LNCAP (cell line): ENCODE data around the gene SYT1.

Experiments used
- TF ChIP-seq, protein P1 (sequence below): fragments of 450-650 bp; IDR thresholded peaks from 2 replicates; pipeline ENCODE4 v1.5.1; 2017; ENCODE audit warnings: mild to moderate bottlenecking

SYT1 gene

DNA sequence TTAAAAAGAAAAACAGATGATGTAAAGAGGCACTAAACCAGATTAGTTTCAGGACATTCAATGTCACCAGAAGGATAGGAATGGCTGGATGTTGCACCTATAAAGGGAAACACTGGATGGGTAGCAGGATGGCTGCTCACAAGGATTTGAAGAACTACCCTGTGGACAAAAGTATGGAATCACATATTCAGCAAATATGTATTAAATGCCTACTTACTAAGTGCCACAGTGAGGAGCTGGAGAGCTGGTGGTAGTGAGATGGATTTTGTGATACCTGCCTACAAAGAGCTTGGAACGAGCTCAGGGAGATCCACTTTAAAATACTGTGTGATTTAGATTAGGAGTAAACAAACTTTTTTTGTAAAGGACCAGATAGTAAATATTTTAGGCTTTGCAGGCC, 510.0 kb downstream of the SYT1 start:
- TF ChIP-seq, protein P1, sequence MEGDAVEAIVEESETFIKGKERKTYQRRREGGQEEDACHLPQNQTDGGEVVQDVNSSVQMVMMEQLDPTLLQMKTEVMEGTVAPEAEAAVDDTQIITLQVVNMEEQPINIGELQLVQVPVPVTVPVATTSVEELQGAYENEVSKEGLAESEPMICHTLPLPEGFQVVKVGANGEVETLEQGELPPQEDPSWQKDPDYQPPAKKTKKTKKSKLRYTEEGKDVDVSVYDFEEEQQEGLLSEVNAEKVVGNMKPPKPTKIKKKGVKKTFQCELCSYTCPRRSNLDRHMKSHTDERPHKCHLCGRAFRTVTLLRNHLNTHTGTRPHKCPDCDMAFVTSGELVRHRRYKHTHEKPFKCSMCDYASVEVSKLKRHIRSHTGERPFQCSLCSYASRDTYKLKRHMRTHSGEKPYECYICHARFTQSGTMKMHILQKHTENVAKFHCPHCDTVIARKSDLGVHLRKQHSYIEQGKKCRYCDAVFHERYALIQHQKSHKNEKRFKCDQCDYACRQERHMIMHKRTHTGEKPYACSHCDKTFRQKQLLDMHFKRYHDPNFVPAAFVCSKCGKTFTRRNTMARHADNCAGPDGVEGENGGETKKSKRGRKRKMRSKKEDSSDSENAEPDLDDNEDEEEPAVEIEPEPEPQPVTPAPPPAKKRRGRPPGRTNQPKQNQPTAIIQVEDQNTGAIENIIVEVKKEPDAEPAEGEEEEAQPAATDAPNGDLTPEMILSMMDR, result no peak

DNA sequence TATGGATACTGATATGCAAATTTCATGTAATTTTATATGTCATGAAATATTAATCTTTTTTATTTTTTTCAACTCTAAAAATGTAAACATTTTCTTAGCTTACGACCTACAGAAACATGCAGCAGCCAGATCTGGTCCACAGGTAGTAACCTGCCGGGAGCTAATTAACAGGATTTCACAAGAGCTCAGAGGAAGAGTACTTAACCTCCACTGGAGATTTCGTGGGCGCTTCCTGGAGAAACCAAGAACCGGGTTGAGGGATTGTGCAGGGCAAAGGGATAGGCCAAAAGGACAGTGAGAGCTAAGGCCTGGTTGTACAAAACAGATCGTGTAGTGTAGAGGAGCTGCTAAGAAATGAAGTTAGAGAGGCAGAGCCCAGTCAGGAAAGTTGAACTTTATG, 510.5 kb downstream of the SYT1 start:
- TF ChIP-seq, protein P1, result no peak

DNA sequence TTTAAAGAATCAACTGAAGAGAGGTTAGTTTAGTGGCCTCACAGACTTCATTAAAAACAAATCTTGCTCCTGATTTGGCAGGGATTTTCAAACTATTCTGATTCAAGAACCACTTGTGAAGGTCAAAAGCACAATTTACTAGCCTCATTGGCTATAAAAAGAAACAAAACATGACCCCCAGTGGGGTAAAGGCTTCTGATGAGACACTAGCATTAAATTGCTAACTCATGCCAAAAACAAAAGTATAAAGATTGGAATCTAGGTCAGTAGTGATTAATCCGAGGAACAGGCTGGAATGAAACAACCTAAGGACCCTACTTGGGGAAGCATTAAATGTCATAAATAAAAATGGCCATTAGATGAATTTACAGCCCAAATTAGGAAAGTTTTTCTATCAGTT, 513.9 kb downstream of the SYT1 start:
- TF ChIP-seq, protein P1, result no peak

DNA sequence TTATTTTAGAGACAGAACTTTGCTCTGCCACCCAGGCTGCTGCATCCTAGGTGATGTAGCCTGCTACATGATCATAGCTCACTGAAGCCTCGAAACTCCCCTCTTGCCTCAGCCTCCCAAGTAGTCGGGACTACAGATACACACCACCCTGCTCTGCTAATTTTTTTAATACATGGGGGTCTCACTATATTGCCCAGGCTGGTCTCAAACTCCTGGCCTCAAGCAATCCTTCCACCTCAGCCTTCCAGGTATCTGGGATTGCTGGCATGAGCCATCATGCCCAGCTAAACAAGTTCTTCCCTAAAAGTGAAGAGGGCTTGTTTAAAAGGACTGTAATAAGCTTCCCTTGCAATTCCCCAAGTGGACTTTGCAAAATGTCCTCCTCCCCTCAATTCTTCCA, 515.8 kb downstream of the SYT1 start:
- TF ChIP-seq, protein P1, result no peak

DNA sequence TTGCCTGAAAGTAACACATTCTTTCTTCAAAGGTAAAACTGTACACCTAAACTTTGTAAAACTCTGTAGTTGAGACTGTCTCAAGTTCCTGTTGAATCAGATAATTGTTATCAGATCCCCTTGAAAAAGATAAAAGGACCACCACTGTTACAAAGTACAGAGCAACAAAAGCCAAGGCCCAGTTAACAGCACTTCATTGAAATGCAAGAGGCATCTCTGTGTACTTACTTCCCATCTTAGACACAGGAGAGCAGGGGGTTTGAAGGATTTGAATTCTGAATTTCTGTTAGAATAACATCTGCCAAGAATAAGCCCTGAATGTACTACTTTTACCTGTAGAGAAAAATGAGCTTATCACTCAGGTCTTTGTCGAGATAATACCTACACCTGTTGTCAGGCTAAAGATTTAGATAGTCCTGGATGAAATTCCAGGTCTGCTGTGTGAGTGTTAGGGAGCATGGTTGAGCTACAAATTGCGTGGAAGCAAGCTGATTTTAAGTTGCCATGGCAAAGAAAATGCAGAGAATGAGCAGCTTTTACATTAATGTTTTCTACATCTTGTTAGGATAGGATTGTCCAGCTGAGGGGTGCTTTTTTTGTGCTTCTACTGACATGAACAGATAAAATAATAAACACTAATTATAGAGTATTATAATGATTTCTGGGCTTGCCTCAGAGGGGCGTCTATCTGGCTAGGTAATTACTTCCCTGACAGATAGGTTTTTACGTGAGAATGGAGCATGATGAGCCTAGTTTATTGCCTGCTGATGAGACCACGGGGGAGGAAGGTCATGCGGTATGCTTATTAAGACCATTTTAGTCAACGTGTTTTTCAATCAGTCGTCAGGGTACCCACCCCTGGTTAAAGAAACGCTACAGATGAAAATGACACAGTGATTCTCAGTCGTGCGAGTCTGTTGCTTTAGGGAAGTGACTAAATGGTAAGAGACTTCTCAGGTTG, 517.0 kb downstream of the SYT1 start:
- TF ChIP-seq, protein P1, result no peak

DNA sequence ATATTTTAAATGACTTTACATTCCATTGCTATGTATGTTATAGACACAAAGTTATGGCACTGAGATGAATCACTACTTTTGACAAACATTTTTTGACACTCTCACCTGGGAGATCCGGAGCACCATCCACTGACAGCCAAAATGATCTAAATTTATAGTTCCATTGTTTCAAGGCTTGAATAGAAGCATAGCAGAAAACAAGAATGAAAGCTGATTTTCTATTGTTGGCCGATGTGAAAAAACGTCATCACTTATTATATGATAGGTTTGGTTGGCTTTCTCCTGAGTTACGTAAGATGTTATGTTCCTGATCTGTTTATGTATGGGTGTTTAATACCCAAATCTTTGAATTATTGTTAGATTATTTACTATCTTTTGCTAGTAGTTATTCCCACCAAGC, 520.0 kb downstream of the SYT1 start:
- TF ChIP-seq, protein P1, result no peak

DNA sequence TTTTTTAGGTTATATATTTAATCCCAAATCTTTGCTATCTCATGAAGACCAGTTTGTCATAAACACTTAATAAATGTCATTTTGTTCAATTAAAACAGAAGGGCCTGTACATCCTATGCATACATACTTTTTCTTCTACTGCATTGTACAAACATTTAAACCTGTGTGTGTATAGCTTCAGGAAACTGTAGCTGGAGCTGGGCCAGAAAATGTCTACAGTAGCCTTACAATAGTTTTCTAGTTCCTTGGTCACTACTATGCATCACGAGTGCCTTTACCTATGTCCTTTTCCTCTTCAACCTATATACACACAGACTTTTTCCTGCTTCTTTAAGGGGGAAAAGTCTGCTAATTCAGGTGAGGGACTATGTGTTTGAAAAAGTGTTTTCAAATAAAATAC, 523.4 kb downstream of the SYT1 start:
- TF ChIP-seq, protein P1, result no peak
